ENCODE data around the gene TMEM98.
"Not testable (repeated sequence)": the region's sequence is repeated elsewhere in the genome, so short reads cannot be mapped to it uniquely, and the experiment has no call there.

The TMEM98 gene

GRCh38 chr17:32943647-32944191 lies 15.8 kb downstream of the TMEM98 start:
- no peak for DNase-seq (ENCODE audit: low spot score)

- no peak for DNase-seq (ENCODE audit: low spot score)
These were observed 16.5 kb downstream of the TMEM98 start for GRCh38 chr17:32944248-32945020.

DNA sequence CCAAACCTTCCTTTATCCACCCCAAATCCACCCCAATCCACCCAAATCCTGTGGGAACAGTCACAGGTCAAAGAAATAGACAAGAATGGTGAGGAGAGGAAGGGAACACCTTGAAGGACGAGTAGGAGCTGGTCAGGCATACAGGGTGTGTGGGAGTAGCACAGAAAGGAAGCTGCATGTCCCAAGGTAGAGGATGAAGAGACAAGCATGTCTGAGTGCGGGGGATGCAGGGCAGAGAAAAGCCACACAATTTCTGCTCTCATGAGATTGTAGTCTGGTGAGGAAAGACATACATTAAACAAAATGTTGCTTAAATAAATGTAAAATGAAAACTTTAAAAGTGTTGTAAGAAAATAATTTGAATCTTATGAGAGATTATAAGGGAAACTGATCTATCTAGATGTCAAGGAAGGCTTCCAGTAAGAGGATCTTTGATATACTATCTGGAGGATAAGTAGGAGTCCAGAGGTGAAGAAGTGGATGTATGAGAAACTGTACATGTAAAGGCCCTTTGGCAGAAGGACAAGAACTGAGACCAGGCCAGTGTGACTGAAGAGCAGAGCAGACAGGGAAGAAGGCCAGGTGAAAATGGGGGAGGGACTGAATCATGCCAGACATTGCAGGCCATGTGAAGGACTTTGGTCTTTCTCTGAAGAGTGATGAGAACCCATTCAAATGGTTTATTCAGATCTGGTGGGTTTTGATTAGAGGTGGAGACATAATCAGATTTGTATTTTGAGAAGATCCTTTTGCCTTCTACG lies 18.6 kb downstream of the TMEM98 start:
- DNase-seq (ENCODE audit: low spot score) = no peak

DNA sequence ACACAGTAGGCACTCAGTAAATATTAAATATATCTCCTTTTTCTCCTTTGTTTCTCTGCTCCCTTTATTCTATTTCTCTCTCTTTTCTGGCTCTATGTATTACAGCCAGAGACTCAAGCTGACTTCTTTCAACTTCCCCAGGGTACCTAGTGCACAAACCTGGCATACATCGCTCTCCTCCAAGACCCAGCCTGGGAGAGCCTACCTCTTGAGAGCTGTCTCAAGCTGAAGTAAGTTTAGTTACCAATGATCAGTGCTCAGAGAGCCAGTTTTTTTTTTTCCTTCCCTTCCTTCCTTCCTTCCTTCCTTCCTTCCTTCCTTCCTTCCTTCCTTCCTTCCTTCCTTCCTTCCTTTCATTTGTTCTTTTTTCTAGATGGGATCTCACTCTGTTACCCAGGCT lies 19.8 kb downstream of the TMEM98 start:
- no peak for DNase-seq (ENCODE audit: low spot score)

GRCh38 chr17:32949181-32949580 lies 21.2 kb downstream of the TMEM98 start:
- DNase-seq (ENCODE audit: low spot score) = no peak

DNA sequence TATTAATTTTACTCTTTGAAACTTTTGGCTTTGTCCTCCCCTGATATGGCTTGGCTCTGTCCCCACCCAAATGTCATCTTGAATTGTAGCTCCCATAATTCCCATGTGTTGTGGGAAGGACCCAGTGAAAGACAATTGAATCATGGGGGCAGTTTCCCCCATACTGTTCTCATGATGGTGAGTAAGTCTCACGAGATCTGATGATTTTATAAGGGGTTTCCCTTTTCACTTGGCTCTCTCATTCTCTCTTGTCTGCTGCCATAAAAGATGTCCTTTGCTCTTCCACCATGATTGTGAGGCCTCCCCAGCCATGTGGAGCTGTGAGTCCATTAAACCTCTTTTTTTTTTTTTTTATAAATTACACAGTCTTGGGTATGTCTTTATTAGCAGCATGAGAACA lies 24.5 kb downstream of the TMEM98 start:
- not testable (repeated sequence) for DNase-seq (ENCODE audit: low spot score)

DNA sequence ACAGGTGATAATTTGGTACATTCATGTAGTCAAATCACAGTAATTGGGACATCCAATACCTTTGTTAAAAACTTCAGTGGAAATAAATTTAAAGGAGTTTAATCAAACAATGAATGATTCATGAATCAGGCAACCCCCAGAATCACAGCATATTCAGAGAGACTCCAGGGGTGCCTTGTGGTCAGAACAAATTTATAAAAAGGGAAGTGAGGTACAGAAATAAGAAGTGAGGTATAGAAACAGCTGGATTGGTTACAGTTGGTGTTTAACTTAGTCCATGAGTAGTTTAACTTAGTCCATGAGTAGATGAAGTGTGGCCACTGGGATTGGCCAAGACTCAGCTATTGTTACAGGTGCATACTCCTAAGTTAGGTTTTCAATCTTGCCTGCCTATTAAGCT lies 25.1 kb downstream of the TMEM98 start:
- DNase-seq (ENCODE audit: low spot score) = no peak

GRCh38 chr17:32953857-32954256 lies 25.9 kb downstream of the TMEM98 start:
- no peak for DNase-seq (ENCODE audit: low spot score)

GRCh38 chr17:32954477-32954876 lies 26.5 kb downstream of the TMEM98 start:
- DNase-seq (ENCODE audit: low spot score) = no peak

DNA sequence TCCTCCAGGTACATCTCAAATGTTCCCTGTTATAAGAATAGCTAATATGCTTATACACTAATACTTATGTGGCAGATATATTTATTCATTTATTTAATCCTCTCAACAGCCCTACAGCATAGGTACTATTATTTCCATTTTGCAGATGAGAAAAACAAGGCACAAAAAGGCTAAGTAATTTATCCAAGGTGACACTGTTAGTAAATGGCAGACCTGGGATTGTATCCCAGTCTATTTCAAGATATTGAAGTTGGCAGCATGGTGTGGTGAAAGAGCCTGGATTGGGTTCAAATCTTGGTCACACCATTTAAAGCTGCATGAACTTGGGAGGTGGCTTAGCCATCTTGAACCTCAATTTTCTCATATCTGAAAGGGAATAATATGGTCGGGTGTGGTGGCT lies 27.2 kb downstream of the TMEM98 start:
- no peak for DNase-seq (ENCODE audit: low spot score)

GRCh38 chr17:32956240-32956970 lies 28.5 kb downstream of the TMEM98 start:
- no peak for DNase-seq (ENCODE audit: low spot score)

DNA sequence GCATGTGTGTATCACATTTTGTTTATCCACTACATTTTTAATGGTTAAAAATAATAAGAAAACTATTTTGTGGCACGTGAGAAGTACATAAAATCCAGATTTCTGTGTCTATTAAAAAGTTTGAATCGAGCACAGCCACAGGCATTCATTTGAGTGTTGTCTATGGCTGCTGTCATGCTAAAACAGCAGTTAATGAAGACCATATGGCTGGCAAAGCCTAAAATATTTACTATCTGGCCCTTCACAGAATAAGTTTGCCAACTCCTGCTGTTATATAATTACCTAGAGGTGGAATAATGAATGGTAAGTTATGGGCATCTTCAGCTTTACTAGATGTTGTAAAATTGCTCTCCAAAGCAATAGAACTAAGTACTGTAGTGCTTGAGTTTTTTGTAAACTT lies 30.5 kb downstream of the TMEM98 start:
- no peak for DNase-seq (ENCODE audit: low spot score)

DNA sequence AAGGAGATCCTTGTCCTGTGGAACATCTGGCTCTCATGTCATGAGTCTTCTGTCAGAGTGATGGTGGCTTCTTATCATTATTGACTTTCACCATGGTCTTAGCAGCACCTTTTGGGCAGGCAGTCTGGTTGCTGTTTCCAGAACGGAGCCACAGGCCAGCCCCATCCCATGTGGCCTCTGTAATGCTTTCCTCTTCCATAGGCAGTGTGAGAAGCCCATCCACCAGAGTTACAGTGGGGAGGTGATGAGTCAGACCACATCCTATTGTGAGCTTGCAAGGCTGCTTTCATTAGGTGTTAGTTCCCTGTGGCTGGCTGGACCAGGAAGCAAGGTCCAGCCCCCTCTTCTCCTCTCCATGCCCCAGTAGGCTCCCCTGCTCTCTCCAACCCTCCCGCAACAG lies 32.9 kb downstream of the TMEM98 start:
- no peak for DNase-seq (ENCODE audit: low spot score)

GRCh38 chr17:32962320-32962711 lies 34.4 kb downstream of the TMEM98 start:
- DNase-seq (ENCODE audit: low spot score) = no peak

DNA sequence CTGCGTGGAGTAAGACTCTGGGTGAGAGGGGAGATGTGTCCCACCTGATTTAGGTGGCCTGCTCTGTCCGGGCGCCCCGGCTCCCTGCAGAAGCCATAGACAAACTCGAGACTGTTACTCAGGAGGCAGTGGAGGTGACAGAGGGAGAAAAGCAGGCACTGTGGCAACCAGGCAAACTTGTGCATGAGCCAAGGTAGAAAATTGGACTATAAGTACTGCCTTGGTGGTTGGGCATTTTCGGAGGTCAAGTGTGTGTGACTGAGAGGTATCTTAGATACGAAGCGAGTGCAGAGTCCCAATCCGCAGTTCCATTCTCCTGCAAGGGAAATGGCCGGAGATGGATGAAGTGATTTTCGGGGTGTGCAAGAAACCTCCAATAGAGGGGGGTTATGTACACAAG lies 36.6 kb downstream of the TMEM98 start:
- DNase-seq (ENCODE audit: low spot score) = no peak

DNA sequence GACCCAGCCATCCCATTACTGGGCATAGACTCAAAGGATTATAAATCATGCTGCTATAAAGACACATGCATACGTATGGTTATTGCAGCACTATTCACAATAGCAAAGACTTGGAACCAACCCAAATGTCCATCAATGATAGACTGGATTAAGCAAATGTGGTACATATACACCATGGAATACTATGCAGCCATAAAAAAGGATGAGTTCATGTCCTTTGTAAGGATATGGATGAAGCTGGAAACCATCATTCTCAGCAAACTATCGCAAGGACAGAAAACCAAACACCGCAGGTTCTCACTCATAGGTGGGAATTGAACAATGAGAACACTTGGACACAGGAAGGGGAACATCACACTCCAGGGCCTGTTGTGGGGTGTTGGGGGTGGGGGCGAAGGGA lies 41.3 kb downstream of the TMEM98 start:
- not testable (repeated sequence) for DNase-seq (ENCODE audit: low spot score)

GRCh38 chr17:32970281-32970680 lies 42.3 kb downstream of the TMEM98 start:
- no peak for DNase-seq (ENCODE audit: low spot score)

DNA sequence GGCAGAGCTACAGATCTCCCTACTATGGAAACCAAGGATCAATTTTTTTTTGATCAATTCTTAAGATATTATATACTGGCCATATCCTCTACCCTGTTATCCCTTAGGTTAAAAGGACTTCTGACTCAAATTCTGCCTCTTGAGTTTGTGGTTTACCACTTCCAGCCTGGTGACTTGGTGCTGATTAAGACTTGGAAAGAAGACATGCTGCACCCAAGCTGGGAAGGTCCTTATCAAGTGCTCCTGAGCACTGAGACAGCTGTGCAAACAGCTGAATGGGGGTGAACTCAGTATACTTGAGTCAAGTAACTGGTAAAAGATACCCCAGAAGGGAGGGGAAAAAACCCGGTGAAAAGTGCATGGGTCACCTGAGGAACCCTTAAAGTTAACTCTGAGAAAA lies 43.2 kb downstream of the TMEM98 start:
- DNase-seq (ENCODE audit: low spot score) = no peak

GRCh38 chr17:32976131-32976530 lies 48.2 kb downstream of the TMEM98 start:
- DNase-seq (ENCODE audit: low spot score) = no peak

- DNase-seq (ENCODE audit: low spot score) = no peak
These were observed 48.7 kb downstream of the TMEM98 start for GRCh38 chr17:32976605-32977004.

DNA sequence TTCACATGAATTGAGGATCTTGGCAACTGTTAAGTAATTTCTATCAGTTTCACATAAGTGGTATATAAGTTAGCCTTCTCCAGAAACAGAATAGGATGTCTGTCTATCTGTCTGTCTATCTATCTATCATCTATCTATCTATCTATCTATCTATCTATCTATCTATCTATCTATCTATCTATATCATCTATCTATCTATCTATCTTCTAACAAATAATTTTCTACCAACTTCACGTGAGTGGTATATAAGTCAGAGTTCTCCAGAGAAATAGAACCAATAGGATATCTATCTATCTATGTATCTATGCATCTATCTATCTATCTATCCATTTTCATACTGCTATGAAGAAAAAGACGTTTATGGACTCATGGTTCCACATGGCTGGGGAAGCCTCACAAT lies 52.3 kb downstream of the TMEM98 start:
- no peak for DNase-seq (ENCODE audit: low spot score)

GRCh38 chr17:32981611-32982010 lies 53.7 kb downstream of the TMEM98 start:
- not testable (repeated sequence) for DNase-seq (ENCODE audit: low spot score)
